ENCODE data around the gene TBC1D8.
A peak's percentile ranks its signal among the peaks of the same experiment; 100 is the strongest.

Gene TBC1D8

GRCh38 chr2:101162561-101163330, 11.6 kb upstream of the TBC1D8 start:
- DNase-seq (ENCODE audit: low spot score): peak; percentile 80

GRCh38 chr2:101161658-101162057, 10.5 kb upstream of the TBC1D8 start:
- DNase-seq (ENCODE audit: low spot score): no peak

- no peak for DNase-seq (ENCODE audit: low spot score)
Measured at GRCh38 chr2:101160454-101160853, 9.3 kb upstream of the TBC1D8 start.

GRCh38 chr2:101159526-101159925, 8.3 kb upstream of the TBC1D8 start:
- DNase-seq (ENCODE audit: low spot score): no peak

GRCh38 chr2:101157272-101157671, 6.1 kb upstream of the TBC1D8 start:
- DNase-seq (ENCODE audit: low spot score): no peak

- no peak for DNase-seq (ENCODE audit: low spot score)
Measured at GRCh38 chr2:101153787-101154186, 2.6 kb upstream of the TBC1D8 start.

GRCh38 chr2:101153077-101153707, 2.0 kb upstream of the TBC1D8 start:
- DNase-seq (ENCODE audit: low spot score): no peak

- DNase-seq (ENCODE audit: low spot score): peak; percentile 78
Measured at GRCh38 chr2:101152272-101153076, 1.3 kb upstream of the TBC1D8 start.

- no peak for DNase-seq (ENCODE audit: low spot score)
Measured at GRCh38 chr2:101151859-101152271, 683 bp upstream of the TBC1D8 start.

GRCh38 chr2:101150306-101151145, 656 bp downstream of the TBC1D8 start:
- peak; percentile 41 for DNase-seq (ENCODE audit: low spot score)

- peak; percentile 49 for DNase-seq (ENCODE audit: low spot score)
Measured at GRCh38 chr2:101149241-101150192, 1.7 kb downstream of the TBC1D8 start.

GRCh38 chr2:101148777-101149176, 2.4 kb downstream of the TBC1D8 start:
- DNase-seq (ENCODE audit: low spot score): no peak

GRCh38 chr2:101147971-101148370, 3.2 kb downstream of the TBC1D8 start:
- no peak for DNase-seq (ENCODE audit: low spot score)

- DNase-seq (ENCODE audit: low spot score): no peak
Measured at GRCh38 chr2:101147062-101147461, 4.1 kb downstream of the TBC1D8 start.

- DNase-seq (ENCODE audit: low spot score): no peak
Measured at GRCh38 chr2:101146535-101146934, 4.6 kb downstream of the TBC1D8 start.

- DNase-seq (ENCODE audit: low spot score): no peak
Measured at GRCh38 chr2:101145406-101145805, 5.8 kb downstream of the TBC1D8 start.

- DNase-seq (ENCODE audit: low spot score): no peak
Measured at GRCh38 chr2:101142163-101142562, 9.0 kb downstream of the TBC1D8 start.

GRCh38 chr2:101140978-101141655, 10.1 kb downstream of the TBC1D8 start:
- DNase-seq (ENCODE audit: low spot score): no peak

GRCh38 chr2:101140237-101140636, 10.9 kb downstream of the TBC1D8 start:
- DNase-seq (ENCODE audit: low spot score): no peak

GRCh38 chr2:101139495-101139894, 11.7 kb downstream of the TBC1D8 start:
- DNase-seq (ENCODE audit: low spot score): no peak

All from SW480 (cell line).